ENCODE measurements around the gene RASGRF2.

- TF ChIP-seq CTCF (IDR thresholded peaks at IDR 0.05) (no peak), POLR2AphosphoS5 (IDR thresholded peaks at IDR 0.05) (no peak)
These were observed 1.0 kb upstream of the RASGRF2 start for GRCh38 chr5:80959138-80959537.

Data from suprapubic skin (tissue), 3 donors.